Type B pancreatic cell (in vitro differentiated cells): Measurements from ENCODE around the gene PAX9. TPM values are rescaled to one million over a fixed set of nuclear protein-coding genes. Genes with fewer than 3 reads are reported as not detected.

Experiments used
- DNase-seq: peaks from one replicate; pipeline ENCODE4 v3.0.0; 2021; ENCODE audit warnings: mixed read lengths; ENCODE audit not compliant: unreplicated experiment; ENCODE audit errors: extremely low spot score
- H3K27ac Mint-ChIP-seq: 2 replicates; pipeline ENCODE4 v1.8.0; 2021; ENCODE audit warnings: mild to moderate bottlenecking, mixed read lengths
- H3K27me3 Mint-ChIP-seq: 2 replicates; pipeline ENCODE4 v1.8.0; 2021; ENCODE audit warnings: mixed read lengths
- H3K36me3 Mint-ChIP-seq: 2 replicates; pipeline ENCODE4 v1.8.0; 2021; ENCODE audit warnings: mixed read lengths
- H3K4me1 Mint-ChIP-seq: one replicate; pipeline ENCODE4 v1.8.0; 2021; ENCODE audit warnings: mixed read lengths; ENCODE audit not compliant: unreplicated experiment
- H3K4me3 Mint-ChIP-seq: 2 replicates; pipeline ENCODE4 v1.8.0; 2021; ENCODE audit warnings: mild to moderate bottlenecking, mixed read lengths
- H3K9me3 Mint-ChIP-seq: 2 replicates; pipeline ENCODE4 v1.8.0; 2021; ENCODE audit warnings: mixed read lengths
- total RNA-seq: library from RNA; stranded (reverse); gene quantifications from 2 replicates; pipeline ENCODE4 v1.2.1, GENCODE V29; 2021; ENCODE audit warnings: low replicate concordance
- TF ChIP-seq, protein P1 (sequence below): fragments of 200-600 bp; sonication (generic); conservative IDR thresholded peaks from 2 replicates; pipeline ENCODE4 v1.5.0; 2021; ENCODE audit warnings: antibody characterized with exemption, mild to moderate bottlenecking

Gene PAX9
- total RNA-seq, 1 donor from 2014 or later = 5.6 TPM

GRCh38 chr14:36672095-36672494, 10.4 kb downstream of the PAX9 start:
- no peaks in the 10 kb centered on the region for H3K9me3 Mint-ChIP-seq
- TF ChIP-seq, protein P1, sequence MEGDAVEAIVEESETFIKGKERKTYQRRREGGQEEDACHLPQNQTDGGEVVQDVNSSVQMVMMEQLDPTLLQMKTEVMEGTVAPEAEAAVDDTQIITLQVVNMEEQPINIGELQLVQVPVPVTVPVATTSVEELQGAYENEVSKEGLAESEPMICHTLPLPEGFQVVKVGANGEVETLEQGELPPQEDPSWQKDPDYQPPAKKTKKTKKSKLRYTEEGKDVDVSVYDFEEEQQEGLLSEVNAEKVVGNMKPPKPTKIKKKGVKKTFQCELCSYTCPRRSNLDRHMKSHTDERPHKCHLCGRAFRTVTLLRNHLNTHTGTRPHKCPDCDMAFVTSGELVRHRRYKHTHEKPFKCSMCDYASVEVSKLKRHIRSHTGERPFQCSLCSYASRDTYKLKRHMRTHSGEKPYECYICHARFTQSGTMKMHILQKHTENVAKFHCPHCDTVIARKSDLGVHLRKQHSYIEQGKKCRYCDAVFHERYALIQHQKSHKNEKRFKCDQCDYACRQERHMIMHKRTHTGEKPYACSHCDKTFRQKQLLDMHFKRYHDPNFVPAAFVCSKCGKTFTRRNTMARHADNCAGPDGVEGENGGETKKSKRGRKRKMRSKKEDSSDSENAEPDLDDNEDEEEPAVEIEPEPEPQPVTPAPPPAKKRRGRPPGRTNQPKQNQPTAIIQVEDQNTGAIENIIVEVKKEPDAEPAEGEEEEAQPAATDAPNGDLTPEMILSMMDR = no peak

GRCh38 chr14:36674659-36675058, 13.0 kb downstream of the PAX9 start:
- no peak for DNase-seq
- Mint-ChIP-seq H3K27ac (no peak overlapping the region), H3K4me3 (no peak overlapping the region), H3K4me1 (no peaks in the 10 kb centered on the region), H3K9me3 (no peaks in the 10 kb centered on the region), H3K36me3 (no peaks in the 10 kb centered on the region), H3K27me3 (peaks cover 83% of the 10 kb centered on the region)
- TF ChIP-seq, protein P1 = no peak

More at GRCh38 chr14:36672095-36672494, 10.4 kb downstream of the PAX9 start:
- no peak for DNase-seq
- no peak overlapping the region for H3K4me3 Mint-ChIP-seq
- no peaks in the 10 kb centered on the region for H3K4me1 Mint-ChIP-seq
- H3K36me3 Mint-ChIP-seq = no peaks in the 10 kb centered on the region
- no peak overlapping the region for H3K27ac Mint-ChIP-seq
- H3K27me3 Mint-ChIP-seq = peaks cover 82% of the 10 kb centered on the region

DNA sequence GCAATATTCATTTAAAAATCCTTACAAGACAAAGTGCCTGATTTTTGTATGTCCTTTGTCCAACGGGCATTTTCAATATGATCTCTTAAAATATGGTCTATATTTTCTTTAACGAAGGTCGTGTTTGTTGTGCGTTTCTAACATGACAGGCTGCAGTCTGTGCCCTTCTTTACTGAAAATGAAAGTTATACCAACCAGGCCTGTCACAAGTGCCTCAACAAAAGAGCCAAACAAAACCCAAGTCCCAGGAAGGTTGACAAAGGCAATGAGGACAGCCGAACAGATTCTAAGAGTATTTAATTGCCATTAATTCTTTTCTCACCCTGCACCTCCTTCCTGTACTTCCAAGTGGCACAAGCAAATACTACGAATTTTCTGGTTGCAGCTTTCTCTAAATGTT, 13.9 kb downstream of the PAX9 start:
- Mint-ChIP-seq H3K4me1 (no peaks in the 10 kb centered on the region), H3K27ac (no peak overlapping the region), H3K4me3 (no peak overlapping the region), H3K9me3 (no peaks in the 10 kb centered on the region), H3K27me3 (peaks cover 75% of the 10 kb centered on the region), H3K36me3 (no peaks in the 10 kb centered on the region)
- TF ChIP-seq, protein P1 = no peak
- no peak for DNase-seq

- no peak overlapping the region for H3K4me3 Mint-ChIP-seq
- no peaks in the 10 kb centered on the region for H3K36me3 Mint-ChIP-seq
- TF ChIP-seq, protein P1 = no peak
- no peak overlapping the region for H3K27ac Mint-ChIP-seq
- peaks cover 72% of the 10 kb centered on the region for H3K27me3 Mint-ChIP-seq
- peaks cover 2% of the 10 kb centered on the region for H3K4me1 Mint-ChIP-seq
- H3K9me3 Mint-ChIP-seq = no peaks in the 10 kb centered on the region
- DNase-seq = no peak
Measured at GRCh38 chr14:36676236-36676635, 14.6 kb downstream of the PAX9 start.

DNA sequence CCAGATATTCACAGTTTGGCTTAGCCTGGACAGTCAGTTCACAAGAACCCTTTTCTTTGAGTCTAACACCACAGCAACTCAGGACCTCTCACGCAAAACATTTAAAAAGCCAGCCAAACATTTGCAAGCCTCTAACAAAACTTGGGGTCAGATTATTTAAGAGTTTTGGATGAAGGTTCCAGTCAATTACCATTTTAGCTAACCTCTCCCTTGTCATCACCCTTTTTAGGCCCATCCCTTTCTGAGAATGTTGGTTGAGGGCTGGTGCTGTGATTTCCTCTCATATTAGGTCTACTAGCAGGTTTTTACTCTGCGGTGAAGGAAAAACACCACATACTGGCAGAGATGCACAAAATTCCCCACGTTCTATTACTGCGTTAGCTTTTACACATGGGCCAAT, 20.7 kb downstream of the PAX9 start:
- no peak for DNase-seq
- TF ChIP-seq, protein P1 = no peak
- no peak overlapping the region for H3K27ac Mint-ChIP-seq
- no peaks in the 10 kb centered on the region for H3K36me3 Mint-ChIP-seq
- H3K27me3 Mint-ChIP-seq = peaks cover 30% of the 10 kb centered on the region
- H3K4me3 Mint-ChIP-seq = no peak overlapping the region
- peaks cover 11% of the 10 kb centered on the region for H3K4me1 Mint-ChIP-seq
- no peaks in the 10 kb centered on the region for H3K9me3 Mint-ChIP-seq

DNA sequence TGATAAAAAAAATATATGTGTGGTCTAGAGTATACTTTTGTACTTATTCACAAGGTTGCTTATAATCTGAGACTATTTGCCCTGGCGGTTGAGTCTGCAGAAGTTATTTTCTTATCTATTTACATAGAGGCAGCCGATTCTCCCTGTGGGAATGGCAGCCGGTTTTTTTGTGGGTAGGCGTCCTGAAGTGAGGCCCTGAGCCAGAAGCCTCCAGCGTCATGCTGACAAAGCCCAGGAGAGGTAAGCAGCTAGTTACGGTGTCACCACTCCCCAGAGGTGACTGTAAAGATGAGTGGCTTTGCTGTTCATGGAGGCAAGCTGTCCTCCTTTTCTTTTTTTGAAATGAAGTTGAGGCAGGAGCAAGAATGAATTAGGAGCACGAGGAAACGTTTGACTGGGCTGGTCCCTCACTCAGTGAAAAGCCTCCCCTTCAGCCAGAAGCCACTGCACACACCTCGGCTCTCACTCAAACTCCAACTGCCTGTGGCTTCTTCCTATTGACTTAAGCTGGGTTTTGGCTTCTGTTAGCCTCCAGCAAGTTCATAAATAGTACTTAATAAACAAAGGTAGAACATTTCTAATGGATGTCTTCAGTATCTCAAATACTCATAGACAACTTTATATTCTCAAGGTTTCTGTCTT, 21.5 kb downstream of the PAX9 start:
- TF ChIP-seq, protein P1 = no peak
- H3K4me1 Mint-ChIP-seq = peaks cover 11% of the 10 kb centered on the region
- DNase-seq = no peak

More for the DNA sequence above, 21.5 kb downstream of the PAX9 start:
- no peaks in the 10 kb centered on the region for H3K9me3 Mint-ChIP-seq
- no peak overlapping the region for H3K27ac Mint-ChIP-seq
- H3K36me3 Mint-ChIP-seq = no peaks in the 10 kb centered on the region
- H3K27me3 Mint-ChIP-seq = peaks cover 24% of the 10 kb centered on the region
- no peak overlapping the region for H3K4me3 Mint-ChIP-seq
